ENCODE data around the gene MN1.

DNA sequence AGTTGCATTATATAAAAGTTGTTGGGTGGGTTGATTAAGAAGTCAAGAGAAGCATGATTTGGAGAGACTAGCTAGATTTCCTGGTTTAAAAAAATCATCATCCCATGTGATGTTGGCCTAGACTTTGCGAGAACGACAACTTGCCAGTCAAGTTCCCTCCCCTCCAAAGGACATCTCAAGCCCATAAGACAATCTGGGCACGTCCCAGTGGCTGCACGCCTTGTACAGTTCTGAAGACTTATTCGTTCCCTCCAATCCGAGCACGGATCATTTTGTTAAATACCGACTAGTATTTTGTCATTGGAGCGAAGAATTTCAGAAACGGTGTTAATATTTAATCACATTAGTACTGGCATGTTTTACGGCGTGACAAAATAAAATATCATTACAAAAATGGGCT lies 8.0 kb downstream of the MN1 start:
- TF ChIP-seq, protein P1, sequence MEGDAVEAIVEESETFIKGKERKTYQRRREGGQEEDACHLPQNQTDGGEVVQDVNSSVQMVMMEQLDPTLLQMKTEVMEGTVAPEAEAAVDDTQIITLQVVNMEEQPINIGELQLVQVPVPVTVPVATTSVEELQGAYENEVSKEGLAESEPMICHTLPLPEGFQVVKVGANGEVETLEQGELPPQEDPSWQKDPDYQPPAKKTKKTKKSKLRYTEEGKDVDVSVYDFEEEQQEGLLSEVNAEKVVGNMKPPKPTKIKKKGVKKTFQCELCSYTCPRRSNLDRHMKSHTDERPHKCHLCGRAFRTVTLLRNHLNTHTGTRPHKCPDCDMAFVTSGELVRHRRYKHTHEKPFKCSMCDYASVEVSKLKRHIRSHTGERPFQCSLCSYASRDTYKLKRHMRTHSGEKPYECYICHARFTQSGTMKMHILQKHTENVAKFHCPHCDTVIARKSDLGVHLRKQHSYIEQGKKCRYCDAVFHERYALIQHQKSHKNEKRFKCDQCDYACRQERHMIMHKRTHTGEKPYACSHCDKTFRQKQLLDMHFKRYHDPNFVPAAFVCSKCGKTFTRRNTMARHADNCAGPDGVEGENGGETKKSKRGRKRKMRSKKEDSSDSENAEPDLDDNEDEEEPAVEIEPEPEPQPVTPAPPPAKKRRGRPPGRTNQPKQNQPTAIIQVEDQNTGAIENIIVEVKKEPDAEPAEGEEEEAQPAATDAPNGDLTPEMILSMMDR (IDR thresholded peaks at IDR 0.05), result no peak
- TF ChIP-seq, protein P2, sequence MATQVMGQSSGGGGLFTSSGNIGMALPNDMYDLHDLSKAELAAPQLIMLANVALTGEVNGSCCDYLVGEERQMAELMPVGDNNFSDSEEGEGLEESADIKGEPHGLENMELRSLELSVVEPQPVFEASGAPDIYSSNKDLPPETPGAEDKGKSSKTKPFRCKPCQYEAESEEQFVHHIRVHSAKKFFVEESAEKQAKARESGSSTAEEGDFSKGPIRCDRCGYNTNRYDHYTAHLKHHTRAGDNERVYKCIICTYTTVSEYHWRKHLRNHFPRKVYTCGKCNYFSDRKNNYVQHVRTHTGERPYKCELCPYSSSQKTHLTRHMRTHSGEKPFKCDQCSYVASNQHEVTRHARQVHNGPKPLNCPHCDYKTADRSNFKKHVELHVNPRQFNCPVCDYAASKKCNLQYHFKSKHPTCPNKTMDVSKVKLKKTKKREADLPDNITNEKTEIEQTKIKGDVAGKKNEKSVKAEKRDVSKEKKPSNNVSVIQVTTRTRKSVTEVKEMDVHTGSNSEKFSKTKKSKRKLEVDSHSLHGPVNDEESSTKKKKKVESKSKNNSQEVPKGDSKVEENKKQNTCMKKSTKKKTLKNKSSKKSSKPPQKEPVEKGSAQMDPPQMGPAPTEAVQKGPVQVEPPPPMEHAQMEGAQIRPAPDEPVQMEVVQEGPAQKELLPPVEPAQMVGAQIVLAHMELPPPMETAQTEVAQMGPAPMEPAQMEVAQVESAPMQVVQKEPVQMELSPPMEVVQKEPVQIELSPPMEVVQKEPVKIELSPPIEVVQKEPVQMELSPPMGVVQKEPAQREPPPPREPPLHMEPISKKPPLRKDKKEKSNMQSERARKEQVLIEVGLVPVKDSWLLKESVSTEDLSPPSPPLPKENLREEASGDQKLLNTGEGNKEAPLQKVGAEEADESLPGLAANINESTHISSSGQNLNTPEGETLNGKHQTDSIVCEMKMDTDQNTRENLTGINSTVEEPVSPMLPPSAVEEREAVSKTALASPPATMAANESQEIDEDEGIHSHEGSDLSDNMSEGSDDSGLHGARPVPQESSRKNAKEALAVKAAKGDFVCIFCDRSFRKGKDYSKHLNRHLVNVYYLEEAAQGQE (IDR thresholded peaks at IDR 0.05), result no peak
- TF ChIP-seq MYC (IDR thresholded peaks at IDR 0.05; ENCODE audit: borderline replicate concordance, low read length) (no peak), CHD2 (IDR thresholded peaks at IDR 0.05; ENCODE audit: low read length, partially characterized antibody) (no peak), RNF2 (IDR thresholded peaks at IDR 0.05; ENCODE audit: borderline replicate concordance, low read depth) (no peak), CBX8 (IDR thresholded peaks at IDR 0.05) (no peak), RCOR1 (IDR thresholded peaks at IDR 0.05; ENCODE audit: low read depth, low read length) (no peak), POLR2A (IDR thresholded peaks at IDR 0.05; ENCODE audit: low read length) (no peak), EP300 (IDR thresholded peaks at IDR 0.05) (no peak), KDM5A (IDR thresholded peaks at IDR 0.05) (no peak), SREBF2 (IDR thresholded peaks at IDR 0.05) (no peak), ZFP36 (IDR thresholded peaks at IDR 0.05; ENCODE audit: borderline replicate concordance, partially characterized antibody) (no peak), RAD21 (conservative IDR thresholded peaks at IDR 0.05 in 1 of 2, IDR thresholded peaks at IDR 0.05 in 1 of 2) (no peak)
- TF ChIP-seq, protein P3, sequence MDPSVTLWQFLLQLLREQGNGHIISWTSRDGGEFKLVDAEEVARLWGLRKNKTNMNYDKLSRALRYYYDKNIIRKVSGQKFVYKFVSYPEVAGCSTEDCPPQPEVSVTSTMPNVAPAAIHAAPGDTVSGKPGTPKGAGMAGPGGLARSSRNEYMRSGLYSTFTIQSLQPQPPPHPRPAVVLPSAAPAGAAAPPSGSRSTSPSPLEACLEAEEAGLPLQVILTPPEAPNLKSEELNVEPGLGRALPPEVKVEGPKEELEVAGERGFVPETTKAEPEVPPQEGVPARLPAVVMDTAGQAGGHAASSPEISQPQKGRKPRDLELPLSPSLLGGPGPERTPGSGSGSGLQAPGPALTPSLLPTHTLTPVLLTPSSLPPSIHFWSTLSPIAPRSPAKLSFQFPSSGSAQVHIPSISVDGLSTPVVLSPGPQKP (IDR thresholded peaks at IDR 0.05; ENCODE audit: low read depth, low read length), result no peak

Measured in A549 (cell line).